PFSK-1 (cell line): ENCODE data around the gene PGLYRP2.

Experiments used
- POLR2AphosphoS5 ChIP-seq: IDR thresholded peaks from 2 replicates; pipeline ENCODE4 v1.6.1; 2012; ENCODE audit warnings: low read depth, mild to moderate bottlenecking, control low read depth, low read length, moderate library complexity
- SIN3A ChIP-seq: IDR thresholded peaks from 2 replicates; pipeline ENCODE4 v1.6.1; 2012; ENCODE audit warnings: mild to moderate bottlenecking, low read length, moderate library complexity, borderline replicate concordance; ENCODE audit not compliant: insufficient read depth
- TAF1 ChIP-seq: IDR thresholded peaks from 2 replicates; pipeline ENCODE4 v1.6.1; 2012; ENCODE audit warnings: low read length, control low read depth, borderline replicate concordance; ENCODE audit not compliant: insufficient read depth
- TF ChIP-seq, protein P1 (sequence below), 2 experiments: IDR thresholded peaks; 2 replicates each; pipeline versions ENCODE4 v1.6.1 to v1.8.0; 2011 to 2012; ENCODE audit warnings: low read depth in 2 of 2, low read length in 2 of 2, control low read depth in 1 of 2, inconsistent platforms in 1 of 2, mild to moderate bottlenecking in 1 of 2, moderate library complexity in 1 of 2; ENCODE audit not compliant: insufficient read depth in 1 of 2

DNA sequence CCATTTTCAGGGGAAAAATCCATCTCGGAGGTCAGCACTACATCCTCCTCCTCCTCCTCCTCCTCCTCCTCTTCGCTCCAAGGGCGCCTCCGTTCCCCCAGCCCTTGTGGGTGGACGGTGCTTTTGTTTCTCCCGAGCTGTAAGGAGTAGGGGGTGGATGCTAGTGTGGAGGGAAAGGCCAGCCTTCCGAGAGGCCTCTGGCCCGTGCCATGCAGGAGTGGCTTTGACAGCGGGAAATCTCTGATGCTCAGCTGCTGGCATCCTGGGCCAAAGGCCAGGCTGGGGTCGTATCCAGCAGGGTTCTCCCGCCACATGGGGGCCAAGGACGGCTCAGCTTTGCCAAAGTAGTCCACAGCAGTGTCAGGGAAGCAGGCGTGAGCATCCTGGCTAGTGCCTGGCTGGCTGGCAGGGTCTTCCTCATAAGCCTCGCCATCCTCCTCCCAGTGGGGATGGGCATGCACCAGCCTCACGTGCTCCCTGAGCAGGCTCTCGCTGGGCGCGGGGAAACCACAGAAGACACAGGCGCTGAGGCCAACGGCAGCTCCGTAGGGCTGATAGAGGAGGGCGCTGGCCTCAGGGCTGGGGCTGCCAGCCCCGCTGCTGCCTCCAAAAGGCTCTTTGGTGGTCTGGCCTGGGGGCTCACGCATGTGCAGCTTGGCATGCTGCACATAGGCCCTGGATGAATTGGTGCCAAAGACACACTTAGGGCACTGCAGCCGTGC lies 40.1 kb downstream of the PGLYRP2 start:
- TF ChIP-seq POLR2AphosphoS5 (no peak), SIN3A (no peak), TAF1 (no peak)
- TF ChIP-seq, protein P1, sequence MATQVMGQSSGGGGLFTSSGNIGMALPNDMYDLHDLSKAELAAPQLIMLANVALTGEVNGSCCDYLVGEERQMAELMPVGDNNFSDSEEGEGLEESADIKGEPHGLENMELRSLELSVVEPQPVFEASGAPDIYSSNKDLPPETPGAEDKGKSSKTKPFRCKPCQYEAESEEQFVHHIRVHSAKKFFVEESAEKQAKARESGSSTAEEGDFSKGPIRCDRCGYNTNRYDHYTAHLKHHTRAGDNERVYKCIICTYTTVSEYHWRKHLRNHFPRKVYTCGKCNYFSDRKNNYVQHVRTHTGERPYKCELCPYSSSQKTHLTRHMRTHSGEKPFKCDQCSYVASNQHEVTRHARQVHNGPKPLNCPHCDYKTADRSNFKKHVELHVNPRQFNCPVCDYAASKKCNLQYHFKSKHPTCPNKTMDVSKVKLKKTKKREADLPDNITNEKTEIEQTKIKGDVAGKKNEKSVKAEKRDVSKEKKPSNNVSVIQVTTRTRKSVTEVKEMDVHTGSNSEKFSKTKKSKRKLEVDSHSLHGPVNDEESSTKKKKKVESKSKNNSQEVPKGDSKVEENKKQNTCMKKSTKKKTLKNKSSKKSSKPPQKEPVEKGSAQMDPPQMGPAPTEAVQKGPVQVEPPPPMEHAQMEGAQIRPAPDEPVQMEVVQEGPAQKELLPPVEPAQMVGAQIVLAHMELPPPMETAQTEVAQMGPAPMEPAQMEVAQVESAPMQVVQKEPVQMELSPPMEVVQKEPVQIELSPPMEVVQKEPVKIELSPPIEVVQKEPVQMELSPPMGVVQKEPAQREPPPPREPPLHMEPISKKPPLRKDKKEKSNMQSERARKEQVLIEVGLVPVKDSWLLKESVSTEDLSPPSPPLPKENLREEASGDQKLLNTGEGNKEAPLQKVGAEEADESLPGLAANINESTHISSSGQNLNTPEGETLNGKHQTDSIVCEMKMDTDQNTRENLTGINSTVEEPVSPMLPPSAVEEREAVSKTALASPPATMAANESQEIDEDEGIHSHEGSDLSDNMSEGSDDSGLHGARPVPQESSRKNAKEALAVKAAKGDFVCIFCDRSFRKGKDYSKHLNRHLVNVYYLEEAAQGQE (IDR thresholded peaks at IDR 0.05; ENCODE audit: insufficient read depth in 1 of 2, low read depth in 2 of 2, low read length in 2 of 2): no peak
